HG02938 (cell line): ENCODE measurements around the gene ENPP3.

Experiments used
- ATAC-seq: cut with Tn5 transposase; IDR thresholded peaks from one replicate; pipeline ENCODE4 v1.9.1; 2021; ENCODE audit warnings: mild to moderate bottlenecking, moderate library complexity; ENCODE audit not compliant: unreplicated experiment

The ENPP3 gene

DNA sequence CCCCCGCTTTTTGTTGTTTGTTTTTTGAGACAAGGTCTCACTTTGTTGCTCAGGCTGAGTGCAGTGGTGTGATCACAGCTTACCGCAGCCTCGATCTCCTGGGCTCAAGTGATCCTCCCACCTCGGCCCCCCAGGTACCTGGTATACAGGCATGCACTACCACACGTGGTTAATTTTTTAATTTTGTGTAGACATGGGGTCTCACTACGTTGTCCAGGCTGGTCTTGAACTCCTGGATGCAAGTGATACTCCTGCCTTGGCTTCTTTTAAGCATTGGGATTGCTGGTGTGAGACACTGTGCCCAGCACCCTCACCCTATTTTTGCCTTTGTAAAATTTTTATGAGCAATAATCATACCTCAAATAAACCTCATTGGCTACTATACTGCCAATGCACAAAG lies 5.5 kb downstream of the ENPP3 start:
- ATAC-seq = no peak

DNA sequence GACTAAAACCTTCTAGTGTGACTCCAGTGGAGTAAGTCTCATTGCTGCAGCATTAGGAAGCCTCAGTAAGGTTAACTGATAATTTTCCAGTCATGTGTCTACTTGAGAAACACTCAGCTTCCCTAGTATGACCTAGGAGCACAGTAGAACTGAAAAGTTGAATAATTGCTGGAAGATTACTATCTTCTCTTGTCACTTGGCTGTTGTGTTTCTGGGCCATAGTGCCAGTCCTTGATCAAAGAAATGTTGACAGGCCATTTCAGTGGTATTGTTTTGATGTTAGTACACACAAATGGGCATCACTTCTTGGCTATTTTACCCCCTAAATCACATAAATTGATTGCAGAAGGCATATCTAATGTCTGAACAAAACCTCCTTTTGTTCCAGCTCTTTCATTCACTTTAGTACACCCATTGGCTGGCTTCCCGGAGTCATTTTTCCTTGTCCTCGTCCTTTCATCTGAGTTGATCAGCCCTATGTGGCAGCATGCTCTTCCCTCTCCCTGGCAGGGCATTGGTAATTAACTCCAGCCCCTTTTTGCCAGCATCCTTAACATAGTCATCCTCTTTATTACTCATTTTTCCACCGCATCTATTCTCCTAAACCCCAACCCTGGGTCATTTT lies 6.0 kb downstream of the ENPP3 start:
- ATAC-seq = no peak

DNA sequence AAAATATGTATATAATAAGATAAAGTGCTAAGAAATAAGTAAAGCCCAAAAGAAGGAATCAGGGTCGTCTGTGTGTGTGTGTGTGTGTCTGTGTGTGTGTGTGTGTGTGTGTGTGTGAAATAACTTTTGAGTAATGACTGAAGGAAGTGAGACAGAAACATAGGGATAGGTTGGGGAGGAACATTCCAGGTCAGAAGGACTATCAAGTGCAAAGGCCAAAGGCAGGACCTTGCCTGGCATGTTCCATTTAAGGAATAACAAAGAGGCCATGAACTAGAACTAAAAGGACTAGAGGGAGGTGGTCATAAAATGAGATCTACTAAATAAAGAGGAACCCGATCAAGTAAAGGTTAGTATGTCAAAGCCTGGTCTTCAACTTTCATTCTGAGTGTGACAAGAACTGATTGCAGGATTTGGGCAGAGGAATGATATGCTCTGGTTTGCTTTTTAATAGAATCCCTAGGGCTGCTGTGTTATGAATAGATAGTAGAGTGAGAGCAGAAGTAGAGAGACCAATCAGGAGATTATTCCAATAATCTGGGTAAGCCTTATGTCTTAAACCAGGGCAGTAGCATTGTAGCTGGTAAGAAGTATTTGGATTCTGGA lies 6.9 kb downstream of the ENPP3 start:
- ATAC-seq = no peak

DNA sequence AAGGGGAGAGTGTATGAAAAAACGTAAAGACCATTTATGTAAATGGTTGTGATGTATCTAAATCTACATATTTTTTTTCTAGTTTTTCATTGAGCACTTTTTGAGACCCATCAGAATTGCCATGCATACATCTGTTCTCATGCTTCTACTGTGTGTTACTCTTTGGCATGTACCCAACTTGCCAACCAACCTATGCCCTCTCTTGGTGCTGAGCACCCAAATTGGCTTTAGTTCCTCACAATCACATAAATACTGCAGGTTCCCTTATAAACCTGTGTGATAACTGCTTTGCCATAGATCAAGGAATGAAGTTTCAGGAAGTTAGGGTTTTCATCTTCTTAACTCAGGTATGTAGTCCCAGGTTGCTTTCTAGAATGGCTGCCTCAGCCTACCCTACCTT lies 7.8 kb downstream of the ENPP3 start:
- no peak for ATAC-seq

DNA sequence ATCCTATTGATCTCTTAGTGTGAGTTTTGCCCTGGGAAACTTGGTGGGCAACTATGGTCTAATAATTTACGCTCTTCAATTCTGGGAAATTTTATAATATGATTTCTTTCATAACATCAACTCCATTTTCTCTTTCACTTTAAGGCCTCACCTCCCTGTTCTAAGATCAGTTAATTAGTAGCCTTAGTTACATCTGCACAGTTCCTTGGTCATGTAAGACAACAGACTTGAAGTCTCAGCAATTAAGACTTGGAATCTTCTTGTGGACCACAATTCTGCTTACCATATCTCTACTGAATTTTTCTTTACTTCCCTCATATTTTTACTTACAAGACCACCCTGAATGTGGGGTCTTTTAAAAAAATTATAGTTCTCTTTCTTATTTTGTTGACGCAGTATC lies 8.7 kb downstream of the ENPP3 start:
- no peak for ATAC-seq

DNA sequence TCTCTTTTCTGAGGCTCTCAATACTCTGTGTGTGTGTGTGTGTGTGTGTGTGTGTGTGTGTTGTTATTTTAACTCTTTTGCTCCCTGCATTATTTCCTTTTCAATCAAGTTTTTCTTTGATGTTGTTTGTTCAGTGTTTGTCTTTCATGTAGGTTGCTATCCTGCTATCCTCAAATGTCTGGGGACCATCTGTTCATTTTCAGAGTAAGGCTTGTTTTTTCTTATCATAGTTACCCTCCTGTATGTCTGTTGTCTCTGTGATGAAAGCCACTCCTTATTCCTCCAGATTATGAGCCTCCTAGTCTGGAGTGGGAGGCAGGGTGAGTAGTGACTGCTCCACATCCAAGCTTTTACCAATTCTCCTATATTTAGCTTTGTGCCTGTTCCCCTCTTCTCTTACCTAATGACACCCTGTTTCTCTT lies 9.2 kb downstream of the ENPP3 start:
- no peak for ATAC-seq

DNA sequence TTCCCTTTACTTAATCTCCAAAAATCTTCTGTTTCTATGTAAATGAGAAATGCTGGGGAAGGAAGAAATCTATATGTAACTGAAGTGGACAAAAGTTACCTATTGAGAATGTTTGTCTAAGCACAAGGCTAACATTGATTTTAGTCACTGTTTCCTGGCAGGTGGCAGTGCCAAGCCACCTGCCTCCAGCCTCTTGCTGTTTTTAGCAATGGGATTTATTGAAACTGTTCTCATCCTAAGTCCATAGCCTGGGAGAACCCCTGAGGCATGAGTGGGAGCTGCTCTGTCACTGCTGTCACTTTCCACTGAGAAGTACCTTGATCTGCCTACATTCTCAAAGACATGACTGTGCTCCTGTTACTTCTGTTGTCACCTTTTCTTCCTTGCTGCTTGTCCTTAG lies 14.7 kb downstream of the ENPP3 start:
- no peak for ATAC-seq

DNA sequence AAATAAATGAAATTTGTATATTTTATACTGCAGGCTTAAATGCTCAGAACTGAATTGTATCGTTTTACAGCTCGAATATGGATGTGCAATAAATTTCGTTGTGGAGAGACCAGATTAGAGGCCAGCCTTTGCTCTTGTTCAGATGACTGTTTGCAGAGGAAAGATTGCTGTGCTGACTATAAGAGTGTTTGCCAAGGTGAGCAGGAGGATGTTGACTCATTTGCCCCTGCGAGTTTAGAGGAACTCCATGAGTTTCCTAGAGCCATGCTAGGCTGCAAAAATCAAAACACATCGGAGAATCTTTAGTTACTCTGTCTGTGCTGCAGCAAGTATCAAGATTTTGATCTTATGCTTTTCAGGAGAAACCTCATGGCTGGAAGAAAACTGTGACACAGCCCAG lies 15.4 kb downstream of the ENPP3 start:
- no peak for ATAC-seq

DNA sequence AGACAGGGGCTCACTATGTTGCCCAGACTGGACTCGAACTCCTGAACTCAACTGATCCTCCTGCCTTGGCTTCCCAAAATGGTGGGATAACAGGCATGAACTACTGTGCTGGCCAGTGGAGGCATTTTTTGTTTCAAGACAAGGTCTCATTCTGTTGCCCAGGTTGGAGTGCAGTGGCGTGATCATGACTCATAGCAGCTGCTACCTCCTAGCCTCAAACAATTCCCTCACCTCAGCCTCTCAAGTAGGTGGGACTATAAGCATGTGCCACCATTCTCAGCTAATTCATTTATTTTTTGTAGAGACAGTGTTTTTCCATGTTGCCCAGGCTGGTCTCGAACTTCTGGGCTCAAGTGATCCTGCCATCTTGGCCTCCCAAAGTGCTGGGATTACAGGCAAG lies 17.2 kb downstream of the ENPP3 start:
- no peak for ATAC-seq

DNA sequence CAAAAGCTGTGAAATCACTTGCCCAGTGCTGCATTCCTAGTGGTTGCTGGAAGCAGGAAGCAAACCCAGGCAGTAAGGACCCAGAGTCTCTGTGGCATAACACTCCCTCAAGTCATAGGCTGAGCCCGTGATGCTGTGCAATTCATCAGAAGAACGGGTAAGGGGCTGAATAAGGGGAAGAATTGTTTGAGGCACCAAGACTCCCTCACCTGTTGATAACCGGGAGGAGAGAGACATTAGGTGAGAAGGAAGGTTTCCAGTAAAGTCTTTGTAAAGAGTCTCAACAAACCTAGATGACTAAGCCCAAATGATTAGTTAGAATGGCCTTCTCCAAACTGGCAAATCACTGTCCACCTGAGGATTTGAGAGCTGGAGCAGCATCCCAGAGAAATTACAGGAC lies 18.3 kb downstream of the ENPP3 start:
- no peak for ATAC-seq

DNA sequence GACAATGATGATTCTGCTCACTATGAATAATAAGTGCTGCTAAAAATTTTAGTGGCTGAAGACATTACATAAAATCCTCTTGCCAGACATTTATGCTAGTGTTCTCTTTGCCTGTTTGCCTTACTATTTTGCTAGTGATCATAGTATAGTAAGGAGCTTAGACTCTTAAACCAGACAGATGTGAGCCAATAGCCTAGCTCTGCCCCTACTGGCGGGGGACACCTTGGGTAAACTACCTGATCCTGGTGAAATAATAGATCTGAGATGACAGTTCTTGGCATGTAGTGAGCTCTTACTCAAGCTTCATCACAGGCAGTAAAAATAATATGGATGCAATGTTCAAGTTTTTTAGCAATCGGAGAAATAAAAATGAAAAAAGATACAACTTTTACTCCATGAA lies 18.8 kb downstream of the ENPP3 start:
- ATAC-seq = no peak

DNA sequence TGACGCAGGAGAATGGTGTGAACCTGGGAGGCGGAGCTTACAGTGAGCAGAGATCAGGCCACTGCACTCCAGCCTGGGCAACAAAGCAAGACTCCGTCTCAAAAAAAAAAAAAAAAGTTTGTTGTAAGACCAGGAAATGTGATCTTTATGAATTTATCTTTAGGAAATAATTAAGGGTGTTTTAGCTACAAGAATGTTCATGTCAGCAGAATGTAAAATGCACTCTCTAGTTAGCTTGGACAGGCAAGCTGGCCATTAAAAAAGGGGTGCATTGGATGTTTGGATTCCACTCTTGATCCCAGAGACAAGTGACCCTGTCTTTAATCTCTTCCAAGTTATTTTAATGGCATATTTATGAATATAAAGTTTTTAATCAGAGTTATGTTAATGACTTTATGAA lies 19.6 kb downstream of the ENPP3 start:
- no peak for ATAC-seq

DNA sequence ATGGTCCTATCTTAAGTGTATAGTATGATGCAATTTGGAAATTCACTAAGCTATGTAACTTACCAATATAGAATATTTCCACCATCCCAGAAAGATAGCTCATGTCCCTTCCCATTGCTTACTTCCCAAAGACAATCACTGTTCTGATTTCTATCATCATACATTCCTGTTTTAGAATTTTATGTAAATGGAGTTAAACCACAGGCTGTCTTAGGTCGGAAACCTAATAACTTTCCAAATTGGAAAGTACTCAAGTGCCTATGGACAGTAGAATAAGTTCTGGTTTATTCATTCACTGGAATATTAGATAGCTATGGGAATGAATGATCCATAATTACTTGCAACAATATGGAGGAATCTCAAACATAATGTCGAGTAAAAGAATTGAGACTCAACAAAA lies 20.1 kb downstream of the ENPP3 start:
- ATAC-seq = no peak

DNA sequence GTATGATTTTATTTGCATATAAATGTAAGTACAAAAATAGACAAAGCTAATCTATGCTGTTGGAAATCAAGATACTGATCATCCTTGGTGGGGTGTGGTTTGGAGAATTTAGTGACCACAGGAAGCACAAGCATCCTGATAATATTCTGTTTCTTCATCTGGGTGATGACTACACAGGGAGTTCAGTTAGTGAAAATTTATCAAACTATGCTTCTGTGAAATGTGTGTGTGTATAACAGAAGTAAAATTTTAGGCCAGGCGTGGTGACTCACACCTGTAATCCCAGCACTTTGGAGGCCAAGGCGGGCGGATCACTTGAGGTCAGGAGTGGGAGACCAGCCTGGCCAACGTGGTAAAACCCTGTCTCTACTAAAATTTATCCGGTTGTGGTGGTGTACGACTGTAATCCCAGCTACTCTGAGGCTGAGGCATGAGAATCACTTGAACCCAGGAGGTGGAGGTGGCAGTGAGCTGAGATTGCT lies 20.6 kb downstream of the ENPP3 start:
- ATAC-seq = no peak

DNA sequence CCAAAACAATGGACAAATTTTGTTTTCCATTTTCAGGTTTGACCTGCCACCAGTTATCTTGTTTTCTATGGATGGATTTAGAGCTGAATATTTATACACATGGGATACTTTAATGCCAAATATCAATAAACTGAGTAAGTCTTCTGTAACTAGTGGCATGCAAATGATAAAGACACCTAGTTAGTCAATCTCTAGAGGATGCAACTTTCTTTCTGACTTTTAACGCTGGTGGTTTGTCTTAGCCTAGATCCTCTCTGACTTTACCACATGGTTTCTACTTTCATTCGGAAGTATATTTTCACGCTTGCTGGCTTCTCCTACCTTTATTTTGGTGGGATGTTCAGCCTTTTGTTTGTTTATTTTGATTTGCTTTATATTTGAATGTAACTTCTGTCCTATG lies 21.2 kb downstream of the ENPP3 start:
- no peak for ATAC-seq

DNA sequence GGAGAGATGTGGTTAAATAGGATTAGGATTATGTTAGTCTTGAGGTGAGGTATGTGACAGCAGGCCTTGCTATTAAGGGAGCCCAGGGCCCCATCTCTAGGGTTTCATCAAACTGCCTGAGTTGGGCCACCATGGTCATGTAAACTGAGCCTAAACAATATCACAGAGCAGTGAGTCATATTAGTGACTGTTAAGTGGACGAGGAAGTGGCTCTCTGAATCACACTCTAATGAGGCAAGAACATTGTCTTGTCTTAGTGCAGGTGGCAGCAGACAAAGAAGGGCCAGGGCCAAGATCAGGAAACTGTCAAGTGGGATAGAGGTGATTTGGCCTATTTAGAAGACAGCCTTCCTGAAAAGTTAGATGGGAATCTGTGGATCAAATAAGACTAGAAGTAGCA lies 23.1 kb downstream of the ENPP3 start:
- no peak for ATAC-seq

DNA sequence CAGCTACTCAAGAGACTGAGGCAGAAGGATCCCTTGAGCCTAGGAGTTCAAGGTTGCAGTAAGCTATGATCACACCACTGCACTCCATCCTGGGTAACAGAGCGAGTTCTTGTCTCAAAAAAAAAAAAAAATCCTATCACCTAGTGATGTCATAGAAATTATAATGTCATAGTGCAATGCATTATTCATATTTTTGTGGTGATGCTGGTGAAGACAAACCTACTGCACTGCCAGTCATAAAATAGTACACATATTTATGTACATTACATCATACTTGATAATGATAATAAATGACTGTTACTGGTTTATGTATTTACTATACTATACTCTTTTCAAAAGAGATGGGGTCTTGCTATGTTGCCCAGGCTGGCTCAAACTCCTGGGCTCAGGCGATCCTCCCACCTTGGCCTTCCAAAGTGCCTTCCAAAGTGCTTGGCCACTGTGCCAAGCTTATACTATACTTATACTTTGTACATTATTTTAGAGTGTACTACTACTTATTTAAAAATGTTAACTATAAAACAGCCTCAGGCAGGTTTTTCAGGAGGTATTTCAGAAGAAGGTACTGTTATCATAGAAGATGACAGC lies 26.6 kb downstream of the ENPP3 start:
- ATAC-seq = no peak

DNA sequence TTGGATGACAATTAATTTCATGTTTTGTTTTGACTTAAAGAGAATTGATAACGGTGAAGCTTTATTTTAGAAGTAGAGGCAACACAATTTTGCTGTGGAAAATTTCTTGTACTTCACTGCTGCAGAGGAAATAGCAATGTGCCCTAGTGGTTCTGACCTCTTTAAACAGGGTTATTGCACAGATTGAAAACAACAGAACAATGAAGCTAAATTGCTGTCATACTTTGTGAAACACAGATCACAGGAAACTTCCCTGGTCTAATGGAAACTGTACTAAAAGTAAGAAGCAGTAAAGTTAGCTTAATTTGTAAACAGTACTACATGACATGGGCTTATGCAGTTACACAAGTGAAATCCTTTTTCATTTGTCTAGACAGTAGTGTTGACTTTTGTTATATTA lies 32.8 kb downstream of the ENPP3 start:
- no peak for ATAC-seq

DNA sequence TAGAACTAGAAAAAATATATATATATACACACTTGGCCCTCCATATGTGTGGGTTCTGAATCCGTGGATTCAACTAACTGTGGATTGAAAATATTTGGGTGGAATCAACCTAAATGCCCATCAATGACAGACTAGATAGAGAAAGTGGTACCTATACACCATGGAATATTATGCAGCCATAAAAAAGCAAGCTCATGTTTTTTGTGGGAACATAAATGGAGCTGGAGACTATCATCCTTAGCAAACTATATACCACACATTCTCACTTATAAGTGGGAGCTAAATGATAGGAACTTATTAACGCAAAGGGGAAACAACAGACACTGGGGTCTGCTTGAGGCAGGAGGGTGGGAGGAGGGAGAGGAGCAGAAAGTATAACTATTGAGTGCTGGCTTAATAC lies 36.1 kb downstream of the ENPP3 start:
- ATAC-seq = no peak

DNA sequence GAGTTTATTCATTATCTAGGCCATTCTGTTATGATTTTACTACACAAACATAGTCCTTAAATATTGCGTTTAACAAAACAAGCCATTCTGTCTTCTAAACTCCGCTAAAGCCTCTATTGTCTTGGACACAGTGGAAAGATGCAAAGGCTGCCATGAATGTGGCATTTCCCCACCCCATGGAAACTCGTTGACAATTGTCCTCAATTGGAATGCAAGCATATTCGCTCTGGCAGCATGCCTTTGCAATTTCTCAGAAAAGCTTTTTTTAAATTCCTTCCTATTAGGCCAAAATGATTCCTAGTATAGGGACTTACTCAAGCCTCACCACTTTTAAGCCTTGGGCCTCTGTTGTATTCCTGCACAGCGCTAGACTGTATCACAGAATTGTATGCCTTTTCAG lies 41.3 kb downstream of the ENPP3 start:
- ATAC-seq = no peak

DNA sequence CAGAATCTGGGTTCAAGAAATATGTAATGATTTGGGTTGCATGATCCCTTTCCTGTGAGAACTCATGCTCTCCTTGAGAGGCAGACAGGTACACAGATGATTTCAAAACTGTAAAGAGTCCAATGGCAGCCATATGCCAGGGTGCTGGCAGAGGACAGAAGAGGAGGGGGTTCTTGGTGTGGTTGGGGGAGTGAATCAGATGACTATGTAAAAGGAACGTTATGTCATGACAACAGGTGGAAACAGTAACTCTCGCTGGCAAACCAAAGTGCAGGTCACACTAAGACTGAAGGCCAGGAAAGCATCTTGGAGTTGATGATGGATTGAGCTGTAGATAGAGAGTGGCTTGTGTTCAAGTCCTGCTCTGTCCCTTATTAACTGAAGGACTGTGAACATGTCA lies 43.8 kb downstream of the ENPP3 start:
- no peak for ATAC-seq

DNA sequence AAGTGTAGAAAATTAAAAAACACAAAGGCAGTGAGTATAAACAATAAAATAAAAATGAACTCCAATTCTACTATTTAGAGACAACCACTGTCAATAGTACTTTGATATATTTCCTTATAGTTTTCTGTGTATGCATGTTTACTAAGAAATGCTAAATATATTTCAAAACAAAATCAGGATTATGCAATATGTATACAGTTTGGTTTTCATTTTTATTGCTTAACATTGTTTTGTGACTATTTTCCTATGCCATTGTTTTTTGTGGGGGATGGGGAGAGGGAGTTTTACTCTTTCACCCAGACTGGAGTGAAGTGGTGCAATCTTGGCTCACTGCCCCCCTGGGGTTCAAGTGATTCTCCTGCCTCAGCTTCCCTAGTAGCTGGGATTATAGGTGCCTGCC lies 44.5 kb downstream of the ENPP3 start:
- no peak for ATAC-seq

DNA sequence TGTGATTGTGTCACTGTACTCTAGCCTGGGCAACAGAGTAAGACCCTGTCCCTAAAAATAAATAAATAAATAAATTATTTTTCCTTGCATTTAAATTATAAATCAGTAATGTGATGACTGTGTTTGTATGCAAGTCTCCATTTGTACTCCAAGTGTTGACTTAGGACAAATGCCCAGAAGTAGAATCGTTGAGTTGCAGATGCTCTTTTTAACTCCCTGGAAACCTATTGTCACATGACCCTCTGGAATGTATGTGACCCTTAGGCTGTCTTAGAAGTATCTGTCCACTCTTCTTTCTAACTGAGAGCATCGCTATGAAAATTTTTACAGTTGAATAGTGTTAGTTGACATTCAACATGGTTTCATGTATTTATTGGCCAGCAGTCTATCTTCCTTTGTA lies 45.3 kb downstream of the ENPP3 start:
- no peak for ATAC-seq
